ACHN (cell line): ENCODE results near the gene CBX6.

Experiments
- DNase-seq: peaks from one replicate; pipeline ENCODE4 v3.0.0-alpha.2; 2015
- in situ Hi-C: cut with HindIII; loops from 2 replicates; pipeline ENCODE4 v1.10.0; 2017; ENCODE audit warnings: low sequenced_read_pairs, low pct_ligation_motif_present, low pct_unique_long_range_greater_than_20kb

Gene CBX6

GRCh38 chr22:38878001-38878400 lies 6.0 kb upstream of the CBX6 start:
- in situ Hi-C loops = no loop called here
- DNase-seq = no peak

- no peak for DNase-seq
- in situ Hi-C loops = no loop called here
These were observed 2.7 kb upstream of the CBX6 start for GRCh38 chr22:38874529-38875222.

- no peak for DNase-seq
- in situ Hi-C loops = no loop called here
These were observed 1.7 kb upstream of the CBX6 start for GRCh38 chr22:38873469-38874411.

GRCh38 chr22:38872831-38873248 lies 824 bp upstream of the CBX6 start:
- in situ Hi-C loops = no loop called here
- DNase-seq = peak; percentile 56

- in situ Hi-C loops = no loop called here
- DNase-seq = peak; percentile 12
These were observed 450 bp downstream of the CBX6 start for GRCh38 chr22:38871360-38872171.

GRCh38 chr22:38870791-38871359 lies 1.1 kb downstream of the CBX6 start:
- DNase-seq = no peak
- in situ Hi-C loops = no loop called here

- peak; percentile 76 for DNase-seq
- in situ Hi-C loops = no loop called here
These were observed 1.7 kb downstream of the CBX6 start for GRCh38 chr22:38870312-38870741.

- no peak for DNase-seq
- in situ Hi-C loops = no loop called here
These were observed 2.4 kb downstream of the CBX6 start for GRCh38 chr22:38869663-38870062.

GRCh38 chr22:38868886-38869381 lies 3.1 kb downstream of the CBX6 start:
- in situ Hi-C loops = no loop called here

GRCh38 chr22:38868286-38868721 lies 3.7 kb downstream of the CBX6 start:
- DNase-seq = no peak
- in situ Hi-C loops = no loop called here

More at GRCh38 chr22:38868886-38869381, 3.1 kb downstream of the CBX6 start:
- DNase-seq = peak; percentile 70

- in situ Hi-C loops = no loop called here
- no peak for DNase-seq
These were observed 4.3 kb downstream of the CBX6 start for GRCh38 chr22:38867471-38868285.

- no peak for DNase-seq
- in situ Hi-C loops = no loop called here
These were observed 4.9 kb downstream of the CBX6 start for GRCh38 chr22:38867124-38867455.

GRCh38 chr22:38866399-38867123 lies 5.5 kb downstream of the CBX6 start:
- no peak for DNase-seq
- in situ Hi-C loops = no loop called here

- DNase-seq = no peak
- in situ Hi-C loops = no loop called here
These were observed 6.0 kb downstream of the CBX6 start for GRCh38 chr22:38866024-38866398.

GRCh38 chr22:38865201-38866023 lies 6.6 kb downstream of the CBX6 start:
- no peak for DNase-seq
- in situ Hi-C loops = no loop called here
